Aorta (tissue), 5 donors: Measurements from ENCODE around the gene GRID2. TPM values are rescaled to one million over a fixed set of nuclear protein-coding genes. Genes with fewer than 3 reads are reported as not detected.

Experiments used
- ATAC-seq: fragments of 200-7000 bp; cut with Tn5 transposase; one replicate; pipeline ENCODE4 v1.9.1; 2022; ENCODE audit warnings: moderate library complexity; ENCODE audit not compliant: low FRiP score
- DNase-seq, 2 donors: peaks; one replicate each; pipeline ENCODE4 v3.0.0-alpha.2; 2020
- H3K27ac ChIP-seq, 2 donors: one replicate each; pipeline ENCODE4 v1.5.1; 2013; ENCODE audit warnings: low read length in 2 of 2, mild to moderate bottlenecking in 2 of 2, moderate library complexity in 2 of 2, control low read depth in 1 of 2, inconsistent platforms in 1 of 2, low read depth in 1 of 2
- H3K27me3 ChIP-seq, 2 donors: one replicate each; pipeline ENCODE4 v1.6.1; 2013; ENCODE audit warnings: control low read depth in 1 of 2, low read length in 1 of 2, mild to moderate bottlenecking in 1 of 2, moderate library complexity in 1 of 2; ENCODE audit not compliant: insufficient read depth in 2 of 2, control insufficient read depth in 1 of 2
- H3K36me3 ChIP-seq, 2 donors: one replicate each; pipeline ENCODE4 v1.6.1; 2013; ENCODE audit warnings: control low read depth in 1 of 2, low read length in 1 of 2, mild to moderate bottlenecking in 1 of 2; ENCODE audit not compliant: insufficient read depth in 2 of 2, control insufficient read depth in 1 of 2
- H3K4me1 ChIP-seq, 2 donors: one replicate each; pipeline ENCODE4 v1.6.1; 2013; ENCODE audit warnings: low read length in 2 of 2, control low read depth in 1 of 2, mild to moderate bottlenecking in 1 of 2, moderate library complexity in 1 of 2; ENCODE audit not compliant: insufficient read depth in 2 of 2, control insufficient read depth in 1 of 2
- H3K4me3 ChIP-seq, 2 donors: one replicate each; pipeline ENCODE4 v1.5.1; 2013; ENCODE audit warnings: low read length in 2 of 2, control low read depth in 1 of 2, mild to moderate bottlenecking in 1 of 2
- H3K9me3 ChIP-seq: one replicate; pipeline ENCODE4 v1.6.1; 2013; ENCODE audit warnings: mild to moderate bottlenecking, low read length; ENCODE audit not compliant: control insufficient read depth
- WGBS, 2 donors: extraction: QIAGEN DNeasy Blood & Tissue Kit; methylation state at CpG; one replicate each; pipeline ENCODE4 v1.1.7; 2013; 5-methylcytosine and 5-hydroxymethylcytosine counted together
- intact Hi-C, 2 donors: fragments of 100-400 bp; cut with DNase I; formaldehyde crosslinking; loops; one replicate each; pipeline versions ENCODE4 v1.14.2 to v1.15.0; 2022
- polyA plus RNA-seq, 2 donors: library from polyadenylated mRNA; stranded (reverse); fragments of 200-250 nt; gene quantifications; one replicate each; pipeline ENCODE4 v1.2.3, GENCODE V29; 2013
- total RNA-seq, 2 donors: library from RNA; stranded (reverse); fragmentation: NEBNext Ultra II Directional; extraction: Animal tissue kit (Norgen Biotek cat#: 25700); gene quantifications; one replicate each; pipeline ENCODE4 v1.2.1, GENCODE V29; 2021
- donor health status: healthy with polysubstance abuse.
- donor health status: Bipolar disorder and iron deficiency.
- donor health status: DM: no; HTN: no; CAD: no.
- donor health status: DM: no; HTN: no; CAD: no.
- donor health status: DM: yes; HTN: yes; CAD: no.

GRID2 gene
- total and polyA plus RNA-seq, 4 donors, result 0.13 to 0.18 TPM; not detected in 2

DNA sequence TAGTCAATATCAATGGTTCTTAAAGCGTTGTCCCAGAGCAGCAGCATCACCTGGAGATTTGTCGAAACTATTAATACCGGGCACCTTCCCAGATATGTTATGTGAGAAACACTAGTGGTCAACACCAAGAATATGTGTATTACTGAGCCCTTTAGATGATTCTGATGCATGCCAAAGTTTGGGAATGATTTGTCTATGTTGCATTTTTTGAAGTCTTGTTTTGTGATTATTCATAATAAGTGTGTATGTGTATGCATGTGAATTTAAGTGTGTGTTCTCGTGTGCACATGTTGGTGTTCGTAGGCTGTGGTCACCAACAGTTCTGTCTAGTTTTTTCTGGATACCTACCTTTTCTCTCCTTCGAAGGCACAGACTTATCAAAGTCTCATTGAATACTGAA, 749.4 kb downstream of the GRID2 start:
- Histone ChIP-seq H3K4me1 (no peaks in the 10 kb centered on the region), H3K27ac (no peak overlapping the region), H3K36me3 (no peaks in the 10 kb centered on the region), H3K9me3 (no peaks in the 10 kb centered on the region), H3K27me3 (no peaks in the 10 kb centered on the region), H3K4me3 (no peak overlapping the region)
- WGBS, 2 donors, result 94 to 95% methylated on average over 6 of the region's 6 CpGs
- no peak for DNase-seq
- ATAC-seq, result no peak
- intact Hi-C loops, result no loop called here

DNA sequence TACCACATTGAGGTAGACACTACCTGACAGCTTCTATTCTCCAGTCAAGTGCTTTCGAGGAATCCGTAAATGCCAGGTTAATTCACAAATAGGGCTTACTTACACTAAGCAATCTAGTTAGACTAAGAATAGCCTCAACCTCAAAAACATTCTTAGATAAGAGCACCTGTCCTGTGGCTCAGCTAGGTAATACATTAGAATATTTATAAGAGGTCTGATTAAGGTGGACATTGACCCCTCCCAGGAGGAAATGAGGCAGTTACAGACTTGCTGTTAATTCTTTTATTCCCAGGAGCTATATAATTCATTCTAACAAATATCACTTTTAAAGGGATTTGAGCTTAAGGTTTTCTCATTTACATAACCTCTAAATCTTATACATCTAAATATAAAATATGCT, 758.1 kb downstream of the GRID2 start:
- Histone ChIP-seq H3K4me1 (no peaks in the 10 kb centered on the region), H3K27ac (no peak overlapping the region), H3K36me3 (no peaks in the 10 kb centered on the region), H3K9me3 (no peaks in the 10 kb centered on the region), H3K4me3 (no peak overlapping the region), H3K27me3 (no peaks in the 10 kb centered on the region)
- intact Hi-C loops, result no loop called here
- DNase-seq (no peak), ATAC-seq (no peak)
- 92 to 98% methylated on average over 2 of the region's 2 CpGs for WGBS, 2 donors

DNA sequence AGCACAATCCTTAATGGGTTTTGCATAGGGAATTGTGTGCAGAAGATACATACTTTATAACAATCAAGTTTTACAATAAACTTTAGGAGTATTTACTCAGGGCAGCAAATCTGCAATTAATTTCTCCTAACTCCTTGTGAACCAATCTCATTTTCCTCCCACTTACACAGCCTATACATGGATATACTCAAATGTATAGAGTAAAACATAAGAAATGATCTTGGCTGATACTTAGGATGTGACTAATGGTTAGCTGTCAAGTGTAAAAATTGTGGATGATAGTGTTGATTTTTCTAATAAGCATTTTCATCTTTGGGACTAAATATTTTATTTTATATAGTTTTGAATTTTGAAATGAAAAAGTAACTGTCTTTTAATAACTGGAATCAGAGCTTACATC, 759.6 kb downstream of the GRID2 start:
- no peak for DNase-seq
- intact Hi-C loops, result no loop called here
- Histone ChIP-seq H3K36me3 (no peaks in the 10 kb centered on the region), H3K4me3 (no peak overlapping the region), H3K4me1 (no peaks in the 10 kb centered on the region), H3K27me3 (no peaks in the 10 kb centered on the region), H3K9me3 (no peaks in the 10 kb centered on the region), H3K27ac (no peak overlapping the region)
- ATAC-seq, result no peak

DNA sequence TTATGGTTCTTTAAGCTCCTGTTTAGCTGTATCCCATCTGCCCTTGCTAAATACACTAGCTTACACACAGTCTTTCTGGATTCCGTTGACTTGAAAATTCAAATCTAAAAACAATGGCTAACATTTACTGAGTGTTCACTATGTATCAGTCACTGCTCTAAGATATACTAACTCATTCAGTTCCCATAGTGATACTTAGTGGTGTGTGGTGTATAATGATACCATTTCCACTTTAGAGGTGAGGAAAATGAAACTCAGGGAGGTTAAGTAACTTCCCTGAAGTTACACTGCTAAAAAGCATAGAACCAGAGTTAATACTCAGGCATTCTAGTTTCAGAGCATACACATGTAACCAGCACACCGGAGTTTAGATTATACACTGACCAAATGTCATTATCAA, 762.0 kb downstream of the GRID2 start:
- WGBS, 2 donors, result 90 to 91% methylated on average over 2 of the region's 2 CpGs
- no peak for ATAC-seq

DNA sequence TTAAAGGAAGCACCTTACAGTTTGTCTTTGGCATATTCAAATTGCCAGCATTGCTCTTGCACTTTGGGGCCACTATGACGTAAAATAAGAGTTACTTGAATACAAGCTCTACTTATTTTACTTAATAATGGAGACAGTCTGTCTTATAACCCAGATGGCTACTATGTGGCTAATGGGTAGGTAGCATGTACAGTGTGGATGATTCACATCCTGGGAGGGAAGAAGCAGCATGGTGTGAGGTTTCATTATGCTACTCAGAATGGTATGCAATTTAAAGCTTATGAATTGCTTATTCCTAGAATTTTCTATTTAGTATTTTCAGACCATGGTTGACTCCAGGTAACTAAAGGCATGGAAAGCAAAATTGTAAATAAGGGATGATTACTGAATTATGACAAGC, 763.0 kb downstream of the GRID2 start:
- H3K27ac ChIP-seq, result no peak overlapping the region
- H3K36me3 ChIP-seq, result no peaks in the 10 kb centered on the region
- DNase-seq (no peak), ATAC-seq (no peak)
- intact Hi-C loops, result no loop called here
- H3K4me3 ChIP-seq, result no peak overlapping the region
- WGBS, 2 donors, result 91 to 94% methylated on average over 1 of the region's 1 CpG
- no peaks in the 10 kb centered on the region for H3K4me1 ChIP-seq
- no peaks in the 10 kb centered on the region for H3K9me3 ChIP-seq
- no peaks in the 10 kb centered on the region for H3K27me3 ChIP-seq

More for the DNA sequence above, 762.0 kb downstream of the GRID2 start:
- Histone ChIP-seq H3K9me3 (no peaks in the 10 kb centered on the region), H3K4me1 (no peaks in the 10 kb centered on the region), H3K36me3 (no peaks in the 10 kb centered on the region), H3K27me3 (no peaks in the 10 kb centered on the region), H3K4me3 (no peak overlapping the region), H3K27ac (no peak overlapping the region)
- intact Hi-C loops, result no loop called here
- DNase-seq, result no peak

DNA sequence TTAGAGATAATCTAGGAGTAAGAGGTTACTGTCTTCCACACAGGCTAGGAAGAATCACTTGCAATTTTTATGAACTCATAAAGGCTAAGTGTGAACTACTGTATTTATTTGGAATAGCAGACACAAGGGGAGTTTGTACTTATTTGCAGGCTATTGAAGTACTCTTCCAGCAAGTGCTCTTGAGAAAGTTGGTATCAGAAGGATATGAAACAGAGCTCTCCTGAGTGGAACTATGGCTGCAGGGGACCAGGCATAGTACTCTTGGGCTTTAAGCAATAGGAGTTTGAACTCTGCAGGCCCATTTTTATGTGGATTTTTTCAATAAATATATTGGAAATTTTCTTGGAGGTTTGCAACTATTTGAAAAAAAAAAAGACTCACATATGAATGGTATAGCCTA, 768.5 kb downstream of the GRID2 start:
- H3K4me3 ChIP-seq, result no peak overlapping the region
- ATAC-seq, result no peak
- intact Hi-C loops, result no loop called here

DNA sequence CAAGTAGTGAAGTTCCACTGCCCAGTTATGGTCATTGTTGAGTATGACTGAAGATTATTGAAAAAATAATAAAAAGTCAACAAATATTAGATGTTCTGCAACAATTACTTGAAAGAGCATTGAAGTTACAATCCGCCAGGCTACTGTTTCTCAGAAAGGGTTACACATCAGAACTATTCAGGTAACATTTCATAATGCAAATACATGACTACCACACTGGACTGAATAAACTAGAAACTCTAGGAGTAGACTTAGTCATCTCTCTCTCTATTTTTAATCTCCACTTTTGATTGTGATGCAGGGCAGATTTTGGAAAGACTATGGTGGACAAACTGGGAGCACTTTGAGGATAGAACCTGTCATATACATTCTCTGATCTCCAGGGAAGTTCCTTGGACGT, 776.5 kb downstream of the GRID2 start:
- intact Hi-C loops, result no loop called here
- Histone ChIP-seq H3K9me3 (no peaks in the 10 kb centered on the region), H3K27ac (no peak overlapping the region), H3K4me1 (no peaks in the 10 kb centered on the region), H3K27me3 (no peaks in the 10 kb centered on the region), H3K36me3 (no peaks in the 10 kb centered on the region), H3K4me3 (no peak overlapping the region)
- 74 to 76% methylated on average over 2 of the region's 2 CpGs for WGBS, 2 donors
- DNase-seq (no peak), ATAC-seq (no peak)

More for the DNA sequence above, 768.5 kb downstream of the GRID2 start:
- no peaks in the 10 kb centered on the region for H3K27me3 ChIP-seq
- H3K9me3 ChIP-seq, result no peaks in the 10 kb centered on the region
- H3K36me3 ChIP-seq, result no peaks in the 10 kb centered on the region
- no peak overlapping the region for H3K27ac ChIP-seq
- DNase-seq, result no peak
- H3K4me1 ChIP-seq, result no peaks in the 10 kb centered on the region

DNA sequence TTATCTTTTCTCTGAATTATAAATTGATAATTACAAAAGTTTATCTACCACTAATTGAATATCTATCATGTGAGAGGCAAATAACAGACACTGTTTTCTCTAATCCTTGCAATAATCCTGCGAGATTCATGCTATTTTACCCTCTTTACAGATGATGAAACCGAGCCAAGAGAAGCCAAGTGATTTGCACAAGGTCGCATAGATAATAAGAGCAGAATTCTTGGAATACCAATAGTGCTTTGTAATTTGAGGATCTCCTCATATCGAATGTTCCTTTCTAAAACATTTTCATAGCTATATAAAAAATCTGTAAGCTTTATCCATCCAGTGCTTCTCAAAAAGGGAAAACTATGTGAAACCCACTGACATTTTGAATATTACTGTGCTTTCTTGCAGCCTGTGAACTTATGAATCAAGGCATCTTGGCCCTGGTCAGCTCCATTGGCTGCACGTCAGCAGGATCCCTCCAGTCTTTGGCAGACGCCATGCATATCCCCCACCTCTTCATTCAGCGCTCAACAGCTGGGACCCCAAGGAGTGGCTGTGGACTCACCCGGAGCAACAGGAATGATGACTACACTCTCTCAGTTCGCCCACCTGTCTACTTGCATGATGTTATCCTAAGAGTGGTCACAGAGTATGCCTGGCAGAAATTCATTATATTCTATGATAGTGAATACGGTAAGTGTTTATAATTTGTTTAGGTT, 781.0 kb downstream of the GRID2 start:
- WGBS, 2 donors, result 76 to 79% methylated on average over 10 of the region's 10 CpGs
- intact Hi-C loops, result no loop called here
- no peaks in the 10 kb centered on the region for H3K36me3 ChIP-seq
- no peaks in the 10 kb centered on the region for H3K4me1 ChIP-seq
- H3K9me3 ChIP-seq, result no peaks in the 10 kb centered on the region
- no peak for ATAC-seq
- no peak for DNase-seq
- no peak overlapping the region for H3K4me3 ChIP-seq
- no peak overlapping the region for H3K27ac ChIP-seq
- H3K27me3 ChIP-seq, result no peaks in the 10 kb centered on the region

DNA sequence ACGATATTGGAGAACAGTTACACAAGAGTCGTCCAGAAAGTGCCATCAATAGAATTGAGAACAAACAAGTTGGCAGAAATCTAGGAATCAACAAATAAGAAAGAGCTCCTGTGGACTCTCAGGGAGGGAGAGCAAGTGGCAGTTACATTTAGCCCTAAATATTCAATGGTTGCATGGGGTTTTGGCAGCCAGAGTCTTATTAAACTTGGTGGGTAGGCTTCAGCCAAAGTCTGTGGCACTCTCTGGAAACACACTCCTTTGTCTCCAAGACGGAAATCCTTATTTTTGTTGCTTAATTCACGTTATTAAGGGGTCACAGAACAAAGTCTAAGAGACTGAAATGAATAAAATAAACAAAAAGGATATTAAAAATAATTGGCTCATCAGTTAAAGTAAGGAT, 782.6 kb downstream of the GRID2 start:
- no peak for ATAC-seq
- Histone ChIP-seq H3K27ac (no peak overlapping the region), H3K9me3 (no peaks in the 10 kb centered on the region), H3K27me3 (no peaks in the 10 kb centered on the region), H3K4me1 (no peaks in the 10 kb centered on the region), H3K36me3 (no peaks in the 10 kb centered on the region), H3K4me3 (no peak overlapping the region)
- 71% methylated on average over 4 of the region's 4 CpGs for WGBS, 2 donors
- DNase-seq, result no peak
- intact Hi-C loops, result no loop called here
